Activated T-helper 2 cell treated with anti-CD3 and anti-CD28 coated beads, Interferon-gamma antibody, Interleukin-2, Interleukin-4, amounts not matched to agents 10 μg/mL and 5 μg/mL and 100 μg/mL, durations not matched to agents 14 hours and 24 hours and 36 hours (primary cell): ENCODE results near the gene NUBP2. TPM values are rescaled to one million over a fixed set of nuclear protein-coding genes. Genes with fewer than 3 reads are reported as not detected.

Experiments
- DNase-seq: peaks from one replicate; pipeline ENCODE4 v3.0.0; 2021; ENCODE audit warnings: low spot score
- H3K27ac Mint-ChIP-seq: one replicate; pipeline ENCODE4 v1.8.0; 2021; ENCODE audit warnings: mixed read lengths
- H3K27me3 Mint-ChIP-seq: one replicate; pipeline ENCODE4 v1.8.0; 2021; ENCODE audit warnings: low read depth, mixed read lengths
- H3K36me3 Mint-ChIP-seq: one replicate; pipeline ENCODE4 v1.8.0; 2021; ENCODE audit warnings: low read depth, mixed read lengths
- H3K4me1 Mint-ChIP-seq: one replicate; pipeline ENCODE4 v1.8.0; 2021; ENCODE audit warnings: low read depth, mixed read lengths
- H3K4me3 Mint-ChIP-seq: one replicate; pipeline ENCODE4 v1.8.0; 2021; ENCODE audit warnings: low read depth, mild to moderate bottlenecking, moderate library complexity, mixed read lengths
- H3K9me3 Mint-ChIP-seq: one replicate; pipeline ENCODE4 v1.8.0; 2021; ENCODE audit warnings: mixed read lengths
- intact Hi-C: fragments of 100-400 bp; cut with micrococcal nuclease; formaldehyde crosslinking; loops from one replicate; pipeline ENCODE4 v1.15.1; 2023
- total RNA-seq: library from RNA; stranded (reverse); gene quantifications from 2 replicates; pipeline ENCODE4 v1.2.3, GENCODE V29; 2022

The NUBP2 gene
- total RNA-seq, 1 donor from 2014 or later = 64.5 TPM

DNA sequence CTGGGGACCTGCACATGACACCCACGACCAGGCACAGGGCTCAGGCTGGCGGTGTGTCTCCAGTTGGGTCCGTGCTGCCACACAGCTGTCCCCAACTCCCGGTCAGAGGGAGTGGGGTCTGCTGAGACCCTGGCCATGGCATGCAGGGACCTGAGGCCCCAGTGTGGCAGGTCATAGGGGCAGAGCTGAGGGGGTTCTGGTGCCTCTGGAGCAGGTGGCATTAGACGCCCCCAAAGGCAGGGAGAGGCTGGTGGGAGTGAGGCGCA, 4.2 kb downstream of the NUBP2 start:
- no peaks in the 10 kb centered on the region for H3K27me3 Mint-ChIP-seq
- H3K27ac Mint-ChIP-seq = no peak overlapping the region
- no peak overlapping the region for H3K4me3 Mint-ChIP-seq
- H3K9me3 Mint-ChIP-seq = no peaks in the 10 kb centered on the region
- H3K36me3 Mint-ChIP-seq = peaks cover 16% of the 10 kb centered on the region
- peaks cover 2% of the 10 kb centered on the region for H3K4me1 Mint-ChIP-seq
- no peak for DNase-seq
- intact Hi-C loops = no loop called here

GRCh38 chr16:1787322-1788094, 4.7 kb downstream of the NUBP2 start:
- intact Hi-C loops = no loop called here
- Mint-ChIP-seq H3K4me3 (no peak overlapping the region), H3K27ac (no peak overlapping the region), H3K36me3 (peaks cover 16% of the 10 kb centered on the region), H3K4me1 (peaks cover 2% of the 10 kb centered on the region), H3K9me3 (no peaks in the 10 kb centered on the region), H3K27me3 (no peaks in the 10 kb centered on the region)
- no peak for DNase-seq

GRCh38 chr16:1788095-1788707, 5.4 kb downstream of the NUBP2 start:
- no peak for DNase-seq
- Mint-ChIP-seq H3K4me1 (peaks cover 2% of the 10 kb centered on the region), H3K9me3 (no peaks in the 10 kb centered on the region), H3K4me3 (no peak overlapping the region), H3K27me3 (no peaks in the 10 kb centered on the region), H3K36me3 (peaks cover 15% of the 10 kb centered on the region), H3K27ac (no peak overlapping the region)
- intact Hi-C loops = no loop called here

DNA sequence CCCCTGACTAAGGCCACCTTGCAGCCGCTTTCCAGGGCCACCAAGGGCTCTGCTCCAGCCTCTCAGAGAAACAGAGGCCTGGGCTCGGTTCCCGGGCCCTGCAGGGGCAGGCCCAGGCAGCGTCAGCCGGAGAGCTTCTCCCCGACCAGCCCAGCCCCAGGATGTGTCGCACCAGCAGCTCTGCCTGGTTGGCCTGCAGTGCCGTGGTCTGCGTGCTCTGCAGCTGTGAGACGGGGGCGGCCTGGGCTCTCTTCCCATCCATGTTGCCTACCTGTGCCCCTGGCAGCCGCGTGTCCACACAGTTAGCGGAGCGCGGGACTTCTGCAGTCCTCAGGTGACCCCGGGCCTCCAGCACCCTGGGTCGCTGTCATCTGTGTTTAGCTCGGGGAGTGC, 5.9 kb downstream of the NUBP2 start:
- Mint-ChIP-seq H3K4me3 (no peak overlapping the region), H3K9me3 (no peaks in the 10 kb centered on the region), H3K27ac (no peak overlapping the region), H3K27me3 (no peaks in the 10 kb centered on the region), H3K4me1 (no peaks in the 10 kb centered on the region), H3K36me3 (peaks cover 12% of the 10 kb centered on the region)
- no peak for DNase-seq
- intact Hi-C loops = no loop called here

GRCh38 chr16:1789643-1790045, 6.9 kb downstream of the NUBP2 start:
- no peak overlapping the region for H3K4me3 Mint-ChIP-seq
- DNase-seq = no peak
- intact Hi-C loops = no loop called here

GRCh38 chr16:1790261-1790610, 7.5 kb downstream of the NUBP2 start:
- Mint-ChIP-seq H3K9me3 (no peaks in the 10 kb centered on the region), H3K27ac (no peak overlapping the region), H3K4me3 (no peak overlapping the region), H3K36me3 (peaks cover 10% of the 10 kb centered on the region), H3K27me3 (no peaks in the 10 kb centered on the region), H3K4me1 (no peaks in the 10 kb centered on the region)
- DNase-seq = no peak
- intact Hi-C loops = no loop called here

More at GRCh38 chr16:1789643-1790045, 6.9 kb downstream of the NUBP2 start:
- no peak overlapping the region for H3K27ac Mint-ChIP-seq
- no peaks in the 10 kb centered on the region for H3K4me1 Mint-ChIP-seq
- no peaks in the 10 kb centered on the region for H3K9me3 Mint-ChIP-seq
- no peaks in the 10 kb centered on the region for H3K27me3 Mint-ChIP-seq
- peaks cover 12% of the 10 kb centered on the region for H3K36me3 Mint-ChIP-seq

- Mint-ChIP-seq H3K27ac (no peak overlapping the region), H3K27me3 (no peaks in the 10 kb centered on the region), H3K36me3 (peaks cover 5% of the 10 kb centered on the region), H3K4me1 (no peaks in the 10 kb centered on the region), H3K4me3 (no peak overlapping the region), H3K9me3 (no peaks in the 10 kb centered on the region)
- intact Hi-C loops = no loop called here
- no peak for DNase-seq
Observed at GRCh38 chr16:1790611-1791255, 8.0 kb downstream of the NUBP2 start.

- no peaks in the 10 kb centered on the region for H3K27me3 Mint-ChIP-seq
- H3K4me1 Mint-ChIP-seq = no peaks in the 10 kb centered on the region
- intact Hi-C loops = no loop called here
- no peaks in the 10 kb centered on the region for H3K9me3 Mint-ChIP-seq
- no peak for DNase-seq
- H3K36me3 Mint-ChIP-seq = peaks cover 5% of the 10 kb centered on the region
- H3K4me3 Mint-ChIP-seq = no peak overlapping the region
- H3K27ac Mint-ChIP-seq = no peak overlapping the region
Observed at GRCh38 chr16:1791256-1791942, 8.6 kb downstream of the NUBP2 start.

GRCh38 chr16:1791943-1792812, 9.4 kb downstream of the NUBP2 start:
- intact Hi-C loops = no loop called here
- Mint-ChIP-seq H3K9me3 (peaks cover 1% of the 10 kb centered on the region), H3K27me3 (no peaks in the 10 kb centered on the region), H3K4me3 (no peak overlapping the region), H3K36me3 (peaks cover 7% of the 10 kb centered on the region), H3K27ac (no peak overlapping the region), H3K4me1 (no peaks in the 10 kb centered on the region)
- no peak for DNase-seq

GRCh38 chr16:1792836-1793577, 10.2 kb downstream of the NUBP2 start:
- Mint-ChIP-seq H3K9me3 (peaks cover 3% of the 10 kb centered on the region), H3K27me3 (no peaks in the 10 kb centered on the region), H3K27ac (no peak overlapping the region), H3K4me3 (no peak overlapping the region), H3K4me1 (no peaks in the 10 kb centered on the region), H3K36me3 (peaks cover 8% of the 10 kb centered on the region)
- DNase-seq = no peak
- intact Hi-C loops = no loop called here

GRCh38 chr16:1793578-1794220, 10.9 kb downstream of the NUBP2 start, which contains the start of gene IGFALS:
Gene IGFALS (minus strand): TSS chr16:1793705. CDS start chr16:1793652, 53 bp downstream.
- Mint-ChIP-seq H3K9me3 (peaks cover 3% of the 10 kb centered on the region), H3K27ac (no peak within 1 kb of the TSS), H3K4me3 (no peak within 1 kb of the TSS), H3K4me1 (no peaks in the 10 kb centered on the region), H3K36me3 (peaks cover 8% of the 10 kb centered on the region), H3K27me3 (no peaks in the 10 kb centered on the region)
- DNase-seq = no peak
- intact Hi-C loops = no loop called here
